Middle frontal gyrus (tissue), 1 donor: ENCODE data around the gene TBX5.

Experiments
- DNase-seq: peaks from one replicate; pipeline ENCODE4 v3.0.0-alpha.2; 2015; ENCODE audit warnings: low spot score; ENCODE audit errors: extremely low spot score

The TBX5 gene

GRCh38 chr12:114320968-114321367, 85.0 kb downstream of the TBX5 start:
- DNase-seq: no peak

GRCh38 chr12:114320101-114320500, 85.8 kb downstream of the TBX5 start:
- DNase-seq: no peak

GRCh38 chr12:114319422-114319821, 86.5 kb downstream of the TBX5 start:
- DNase-seq: no peak

- no peak for DNase-seq
Measured at GRCh38 chr12:114318984-114319383, 87.0 kb downstream of the TBX5 start.

- DNase-seq: no peak
Measured at GRCh38 chr12:114316076-114316475, 89.9 kb downstream of the TBX5 start.

GRCh38 chr12:114314974-114315720, 90.8 kb downstream of the TBX5 start:
- no peak for DNase-seq

GRCh38 chr12:114314403-114314802, 91.5 kb downstream of the TBX5 start:
- no peak for DNase-seq

GRCh38 chr12:114313910-114314309, 92.0 kb downstream of the TBX5 start:
- no peak for DNase-seq

- no peak for DNase-seq
Measured at GRCh38 chr12:114311974-114312373, 94.0 kb downstream of the TBX5 start.

- DNase-seq: no peak
Measured at GRCh38 chr12:114306646-114307045, 99.3 kb downstream of the TBX5 start.

DNA sequence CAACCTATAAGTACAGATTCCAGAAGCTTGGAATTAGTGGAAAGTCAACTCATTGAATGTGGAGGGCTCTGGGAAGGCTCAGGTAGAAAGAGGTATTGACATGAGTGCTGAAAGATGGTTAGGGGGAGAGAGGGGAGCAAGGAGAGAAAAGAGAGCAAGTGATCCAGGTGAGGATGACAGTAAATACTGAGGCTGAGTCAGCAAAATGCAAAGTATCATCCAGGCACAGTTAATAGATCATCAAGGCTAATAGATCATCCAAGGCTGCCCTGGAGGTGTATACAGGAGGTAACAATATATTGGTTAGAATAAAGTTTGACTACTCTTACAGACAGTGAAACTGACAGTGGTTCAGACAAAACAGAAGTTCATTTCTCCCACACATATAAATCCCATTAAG, 100.5 kb downstream of the TBX5 start:
- no peak for DNase-seq
